Neural crest cell (in vitro differentiated cells): Measurements from ENCODE around the gene ELF3. TPM values are rescaled to one million over a fixed set of nuclear protein-coding genes. Genes with fewer than 3 reads are reported as not detected.

ENCODE experiments used
- DNase-seq: peaks from one replicate; pipeline ENCODE4 v3.0.0; 2021; ENCODE audit warnings: low read depth, mixed read lengths, low spot score
- H3K27ac Mint-ChIP-seq: one replicate; pipeline ENCODE4 v1.8.0; 2021; ENCODE audit warnings: mild to moderate bottlenecking, mixed read lengths; ENCODE audit not compliant: unreplicated experiment
- H3K27me3 Mint-ChIP-seq: 2 replicates; pipeline ENCODE4 v1.8.0; 2021; ENCODE audit warnings: low read depth, mild to moderate bottlenecking, mixed read lengths
- H3K36me3 Mint-ChIP-seq: 2 replicates; pipeline ENCODE4 v1.8.0; 2021; ENCODE audit warnings: low read depth, mild to moderate bottlenecking, mixed read lengths
- H3K4me1 Mint-ChIP-seq: 2 replicates; pipeline ENCODE4 v1.8.0; 2021; ENCODE audit warnings: mixed read lengths
- H3K4me3 Mint-ChIP-seq: one replicate; pipeline ENCODE4 v1.8.0; 2021; ENCODE audit warnings: mild to moderate bottlenecking, mixed read lengths
- H3K9me3 Mint-ChIP-seq: 2 replicates; pipeline ENCODE4 v1.8.0; 2021; ENCODE audit warnings: mixed read lengths
- total RNA-seq: library from RNA; stranded (reverse); gene quantifications from 2 replicates; pipeline ENCODE4 v1.2.1, GENCODE V29; 2021
- TF ChIP-seq, protein P1 (sequence below): fragments of 200-600 bp; sonication (generic); conservative IDR thresholded peaks from 2 replicates; pipeline ENCODE4 v1.5.0; 2021; ENCODE audit warnings: antibody characterized with exemption, mild to moderate bottlenecking

Gene ELF3
- total RNA-seq, 1 donor from 2014 or later: 0.19 TPM

DNA sequence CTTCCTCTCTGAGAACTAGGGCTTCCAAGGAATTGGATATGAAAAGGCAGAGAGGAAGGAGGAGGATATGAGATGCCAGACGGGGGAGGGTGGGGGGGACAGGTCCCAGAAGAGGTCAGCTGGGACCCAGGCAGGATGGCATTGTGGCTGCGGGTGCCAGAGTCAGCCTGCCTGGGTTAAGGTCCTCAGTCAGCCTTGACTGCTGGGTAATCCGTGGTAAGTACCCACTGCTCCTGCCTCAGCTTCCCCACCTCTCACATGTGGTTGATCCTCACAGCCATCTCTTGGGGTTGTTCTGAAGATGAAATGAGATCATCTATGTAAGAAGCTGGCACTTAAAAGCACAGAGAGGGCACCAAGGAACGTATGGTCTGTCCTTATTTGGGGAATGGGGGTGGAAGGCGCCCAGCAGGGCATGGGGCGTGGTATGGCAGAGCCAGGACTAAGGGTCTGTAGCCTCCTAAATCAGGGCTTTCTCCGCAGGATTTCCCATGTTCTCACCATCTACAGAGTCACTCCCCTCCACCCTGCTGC lies 23.8 kb downstream of the ELF3 start:
- TF ChIP-seq, protein P1, sequence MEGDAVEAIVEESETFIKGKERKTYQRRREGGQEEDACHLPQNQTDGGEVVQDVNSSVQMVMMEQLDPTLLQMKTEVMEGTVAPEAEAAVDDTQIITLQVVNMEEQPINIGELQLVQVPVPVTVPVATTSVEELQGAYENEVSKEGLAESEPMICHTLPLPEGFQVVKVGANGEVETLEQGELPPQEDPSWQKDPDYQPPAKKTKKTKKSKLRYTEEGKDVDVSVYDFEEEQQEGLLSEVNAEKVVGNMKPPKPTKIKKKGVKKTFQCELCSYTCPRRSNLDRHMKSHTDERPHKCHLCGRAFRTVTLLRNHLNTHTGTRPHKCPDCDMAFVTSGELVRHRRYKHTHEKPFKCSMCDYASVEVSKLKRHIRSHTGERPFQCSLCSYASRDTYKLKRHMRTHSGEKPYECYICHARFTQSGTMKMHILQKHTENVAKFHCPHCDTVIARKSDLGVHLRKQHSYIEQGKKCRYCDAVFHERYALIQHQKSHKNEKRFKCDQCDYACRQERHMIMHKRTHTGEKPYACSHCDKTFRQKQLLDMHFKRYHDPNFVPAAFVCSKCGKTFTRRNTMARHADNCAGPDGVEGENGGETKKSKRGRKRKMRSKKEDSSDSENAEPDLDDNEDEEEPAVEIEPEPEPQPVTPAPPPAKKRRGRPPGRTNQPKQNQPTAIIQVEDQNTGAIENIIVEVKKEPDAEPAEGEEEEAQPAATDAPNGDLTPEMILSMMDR: no peak
- DNase-seq: no peak
- Mint-ChIP-seq H3K9me3 (no peaks in the 10 kb centered on the region), H3K27ac (no peak overlapping the region), H3K4me3 (no peak overlapping the region), H3K36me3 (no peaks in the 10 kb centered on the region), H3K4me1 (peaks cover 6% of the 10 kb centered on the region), H3K27me3 (no peaks in the 10 kb centered on the region)

DNA sequence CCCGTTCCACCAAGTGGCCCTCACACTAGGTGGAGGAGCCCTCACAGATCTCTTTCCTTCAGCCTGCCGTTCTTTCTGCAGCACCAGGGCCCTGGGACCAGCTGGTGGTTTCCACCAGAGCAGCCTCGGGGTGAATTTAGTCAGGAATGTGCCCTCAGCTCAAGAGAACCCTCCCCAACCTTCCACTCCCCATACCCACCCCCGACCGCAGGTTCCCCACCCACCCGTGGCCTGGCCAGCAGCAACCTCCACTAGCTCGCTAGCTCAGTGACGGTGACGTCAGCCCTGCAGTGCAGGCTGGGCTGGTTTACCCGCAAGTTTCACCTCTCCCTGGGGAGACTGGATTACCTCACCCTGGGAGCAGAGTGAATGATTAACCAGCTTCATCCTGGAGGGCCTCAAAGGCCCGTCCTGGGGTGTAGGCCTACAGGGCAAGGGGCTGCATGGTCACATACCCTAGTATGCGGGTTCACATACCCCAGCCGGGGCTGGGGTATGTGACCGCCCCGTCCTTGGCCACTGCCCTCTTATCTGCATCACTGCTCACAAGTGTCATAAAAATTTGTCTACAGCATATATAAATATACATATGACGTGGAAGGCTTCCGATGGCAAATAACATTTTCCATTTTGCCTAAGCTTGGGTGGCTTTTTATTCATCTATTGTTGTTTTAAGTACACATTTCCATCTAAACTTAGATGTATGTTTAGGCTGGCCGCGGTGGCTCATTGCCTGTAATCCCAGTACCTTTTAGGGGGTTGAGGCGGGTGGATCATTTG lies 24.5 kb downstream of the ELF3 start:
- no peaks in the 10 kb centered on the region for H3K36me3 Mint-ChIP-seq
- TF ChIP-seq, protein P1: no peak
- H3K27me3 Mint-ChIP-seq: no peaks in the 10 kb centered on the region
- no peaks in the 10 kb centered on the region for H3K9me3 Mint-ChIP-seq
- no peak overlapping the region for H3K27ac Mint-ChIP-seq
- no peak for DNase-seq
- H3K4me3 Mint-ChIP-seq: no peak overlapping the region
- H3K4me1 Mint-ChIP-seq: no peaks in the 10 kb centered on the region

DNA sequence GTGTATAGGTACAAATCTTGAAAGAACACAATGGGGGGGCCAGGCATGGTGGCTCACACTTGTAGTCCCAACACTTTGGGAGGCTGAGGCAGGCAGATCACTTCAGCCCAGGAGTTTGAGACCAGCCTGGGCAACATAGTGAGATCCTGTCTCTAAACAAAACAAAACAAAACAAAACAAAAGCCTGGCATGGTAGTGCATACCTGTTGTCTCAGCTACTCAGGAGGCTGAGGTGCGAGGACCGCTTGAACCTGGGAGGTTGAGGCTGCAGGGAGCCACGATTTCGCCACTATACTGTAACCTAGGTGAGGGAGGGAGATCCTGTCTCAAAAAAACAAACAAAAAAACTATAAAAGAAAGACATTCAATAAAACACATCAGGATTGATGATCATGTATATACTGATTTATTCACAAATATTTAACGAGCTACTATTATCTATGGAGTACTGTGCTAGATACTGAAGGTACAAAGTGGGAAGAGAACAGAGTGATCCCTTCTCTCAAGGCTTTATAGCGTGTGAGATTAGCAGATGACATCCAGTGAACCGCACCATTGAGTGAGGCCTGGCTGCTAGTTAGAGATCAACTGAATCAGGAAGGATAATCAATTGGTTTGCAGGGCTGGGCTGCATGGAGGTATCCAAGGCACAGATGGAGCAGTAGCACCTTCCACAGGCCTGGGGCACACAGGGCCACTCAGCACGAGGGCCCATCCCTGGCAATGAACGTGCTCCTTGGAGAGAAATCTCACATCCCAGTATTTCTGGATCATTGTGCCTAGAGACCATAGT lies 26.4 kb downstream of the ELF3 start:
- no peaks in the 10 kb centered on the region for H3K4me1 Mint-ChIP-seq
- no peak overlapping the region for H3K27ac Mint-ChIP-seq
- H3K9me3 Mint-ChIP-seq: no peaks in the 10 kb centered on the region
- DNase-seq: no peak
- TF ChIP-seq, protein P1: no peak
- no peaks in the 10 kb centered on the region for H3K27me3 Mint-ChIP-seq
- no peaks in the 10 kb centered on the region for H3K36me3 Mint-ChIP-seq
- no peak overlapping the region for H3K4me3 Mint-ChIP-seq

DNA sequence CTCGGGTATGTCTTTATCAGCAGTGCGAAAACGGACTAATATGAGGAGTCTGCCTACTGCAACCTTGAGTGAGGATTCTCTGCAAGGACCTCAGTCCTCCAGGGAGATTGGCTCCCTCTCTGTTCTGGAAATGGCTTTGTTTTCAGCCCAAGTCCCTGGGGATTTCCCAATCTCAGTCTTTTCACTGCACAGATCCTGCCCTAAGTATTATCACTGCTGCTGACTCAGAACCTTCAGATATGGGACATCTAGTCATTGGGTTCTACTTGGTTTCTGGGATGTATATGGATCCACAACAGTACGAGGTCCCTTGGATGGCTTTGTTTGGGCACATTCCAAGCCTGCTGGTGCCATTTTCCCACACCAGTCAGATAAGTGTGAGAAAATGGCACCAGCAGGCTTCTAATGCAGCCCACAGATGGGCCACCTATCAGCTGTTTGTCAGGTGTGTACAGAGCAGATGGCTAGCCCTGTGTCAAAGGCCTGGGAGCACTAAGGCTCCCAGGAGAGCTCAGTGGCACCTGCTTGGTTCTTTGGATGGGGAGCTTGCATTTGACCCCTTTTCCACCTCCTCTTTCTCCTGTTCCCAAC lies 27.4 kb downstream of the ELF3 start:
- H3K27ac Mint-ChIP-seq: no peak overlapping the region
- no peaks in the 10 kb centered on the region for H3K4me1 Mint-ChIP-seq
- no peaks in the 10 kb centered on the region for H3K9me3 Mint-ChIP-seq

More for the DNA sequence above, 27.4 kb downstream of the ELF3 start:
- DNase-seq: no peak
- H3K36me3 Mint-ChIP-seq: no peaks in the 10 kb centered on the region
- TF ChIP-seq, protein P1: no peak
- H3K4me3 Mint-ChIP-seq: no peak overlapping the region
- H3K27me3 Mint-ChIP-seq: no peaks in the 10 kb centered on the region
